Gastrocnemius medialis (tissue), 4 donors: ENCODE results near the gene BRI3. TPM values are rescaled to one million over a fixed set of nuclear protein-coding genes. Genes with fewer than 3 reads are reported as not detected.

Experiments used
- ATAC-seq, 2 donors: fragments of 150-250 bp; one replicate each; pipeline ENCODE4 v1.9.1; 2016
- DNase-seq, 2 donors: peaks; one replicate each; pipeline ENCODE4 v3.0.0-alpha.2; 2019
- H3K27ac ChIP-seq, 4 donors: fragments of 200-600 bp; sonication (generic); 1 replicate in 1 of 4; 2 replicates in 3 of 4; pipeline ENCODE4 v1.5.1; 2016 to 2018; ENCODE audit warnings: mild to moderate bottlenecking in 2 of 4, moderate library complexity in 1 of 4
- H3K27me3 ChIP-seq, 3 donors: fragments of 200-600 bp; sonication (generic) in 2 of 3; 1 replicate in 1 of 3; 2 replicates in 2 of 3; pipeline versions ENCODE4 v1.5.1 to v1.6.0; 2016 to 2019; ENCODE audit warnings: mild to moderate bottlenecking in 1 of 3, moderate library complexity in 1 of 3
- H3K36me3 ChIP-seq, 2 donors: fragments of 200-600 bp; sonication (generic) in 1 of 2; one replicate each; pipeline ENCODE4 v1.5.1; 2017 to 2018
- H3K4me1 ChIP-seq, 2 donors: fragments of 200-600 bp; sonication (generic) in 1 of 2; one replicate each; pipeline ENCODE4 v1.5.1; 2016 to 2017; ENCODE audit warnings: mild to moderate bottlenecking in 2 of 2
- H3K4me3 ChIP-seq, 4 donors: fragments of 200-600 bp; sonication (generic) in 3 of 4; 1 replicate in 1 of 4; 2 replicates in 3 of 4; pipeline ENCODE4 v1.5.1; 2016 to 2019; ENCODE audit warnings: mild to moderate bottlenecking in 2 of 4
- H3K9me3 ChIP-seq, 3 donors: fragments of 200-600 bp; sonication (generic) in 2 of 3; 1 replicate in 1 of 3; 2 replicates in 2 of 3; pipeline ENCODE4 v1.5.1; 2016 to 2019
- CTCF ChIP-seq, 5 experiments: fragments of 450-650 bp in 3 of 5; fragments of 200-600 bp in 2 of 5; sonication (generic) in 2 of 5; IDR thresholded peaks in 4 of 5; conservative IDR thresholded peaks in 1 of 5; 1 replicate in 4 of 5; 2 replicates in 1 of 5; pipeline ENCODE4 v1.5.1; 2016 to 2019; ENCODE audit warnings: antibody characterized with exemption in 5 of 5, mild to moderate bottlenecking in 3 of 5, moderate library complexity in 3 of 5
- POLR2A ChIP-seq, 2 donors: fragments of 450-650 bp; IDR thresholded peaks; one replicate each; pipeline ENCODE4 v1.6.1; 2017; ENCODE audit warnings: antibody characterized with exemption in 2 of 2, mild to moderate bottlenecking in 2 of 2, moderate library complexity in 2 of 2
- in situ Hi-C, 4 donors: fragments of 200-750 bp; cut with MboI; loops; one replicate each; pipeline versions ENCODE4 v1.15.0 to v1.8.0; 2017; ENCODE audit warnings: low sequenced_read_pairs in 4 of 4
- intact Hi-C: fragments of 100-400 bp; cut with DNase I; formaldehyde crosslinking; loops from one replicate; pipeline ENCODE4 v1.15.1; 2023; ENCODE audit warnings: low total_unique reads
- total RNA-seq, 4 donors: library from RNA; depleted of rRNA; stranded (reverse); fragments of >200 nt; gene quantifications; one replicate each; pipeline versions ENCODE4 v1.1.0 to v1.2.3, GENCODE V29; 2016

Gene BRI3
- total RNA-seq, 4 donors from 2014 or later, result 60.5 to 180 (median 114) TPM

- Histone ChIP-seq H3K4me3 (no peak overlapping the region), H3K27me3 (no peaks in the 10 kb centered on the region), H3K27ac (no peak overlapping the region), H3K9me3 (no peaks in the 10 kb centered on the region), H3K4me1 (no peaks in the 10 kb centered on the region), H3K36me3 (peaks cover 0 to 27% of the 10 kb centered on the region in 2 donors)
- intact Hi-C loops (no loop called here), in situ Hi-C loops (no loop called here)
- DNase-seq (no peak), ATAC-seq (no peak)
- TF ChIP-seq POLR2A (IDR thresholded peaks at IDR 0.05) (no peak), CTCF (IDR thresholded peaks at IDR 0.05 in 4 of 5, conservative IDR thresholded peaks at IDR 0.05 in 1 of 5) (no peak)
Measured at GRCh38 chr7:98303906-98304305, 22.4 kb downstream of the BRI3 start.

- intact Hi-C loops (no loop called here), in situ Hi-C loops (no loop called here)
- Histone ChIP-seq H3K27ac (no peak overlapping the region), H3K27me3 (no peaks in the 10 kb centered on the region), H3K36me3 (peaks cover 0 to 27% of the 10 kb centered on the region in 2 donors), H3K4me1 (no peaks in the 10 kb centered on the region), H3K9me3 (no peaks in the 10 kb centered on the region), H3K4me3 (no peak overlapping the region)
- TF ChIP-seq POLR2A (IDR thresholded peaks at IDR 0.05) (no peak), CTCF (IDR thresholded peaks at IDR 0.05 in 4 of 5, conservative IDR thresholded peaks at IDR 0.05 in 1 of 5) (no peak)
- no peak for DNase-seq
- no peak for ATAC-seq
Measured at GRCh38 chr7:98305951-98306535, 24.6 kb downstream of the BRI3 start.

- no peak for ATAC-seq
- in situ Hi-C loops, result no loop called here
- peaks cover 0 to 27% of the 10 kb centered on the region in 2 donors for H3K36me3 ChIP-seq
- no peak for DNase-seq
- TF ChIP-seq CTCF (IDR thresholded peaks at IDR 0.05 in 4 of 5, conservative IDR thresholded peaks at IDR 0.05 in 1 of 5) (no peak), POLR2A (IDR thresholded peaks at IDR 0.05) (no peak)
- H3K4me1 ChIP-seq, result no peaks in the 10 kb centered on the region
- no peaks in the 10 kb centered on the region for H3K9me3 ChIP-seq
- intact Hi-C loops, result no loop called here
- H3K4me3 ChIP-seq, result no peak overlapping the region
- H3K27me3 ChIP-seq, result no peaks in the 10 kb centered on the region
- no peak overlapping the region for H3K27ac ChIP-seq
Measured at GRCh38 chr7:98307971-98308466, 26.5 kb downstream of the BRI3 start.

GRCh38 chr7:98309566-98309965 lies 28.1 kb downstream of the BRI3 start:
- in situ Hi-C loops, result no loop called here
- Histone ChIP-seq H3K27me3 (no peaks in the 10 kb centered on the region), H3K4me3 (no peak overlapping the region), H3K4me1 (no peaks in the 10 kb centered on the region), H3K27ac (no peak overlapping the region), H3K9me3 (no peaks in the 10 kb centered on the region), H3K36me3 (peaks cover 0 to 27% of the 10 kb centered on the region in 2 donors)
- TF ChIP-seq CTCF (IDR thresholded peaks at IDR 0.05 in 4 of 5, conservative IDR thresholded peaks at IDR 0.05 in 1 of 5), result no peak
- no peak for TF ChIP-seq POLR2A (IDR thresholded peaks at IDR 0.05)
- DNase-seq (no peak), ATAC-seq (no peak)
- intact Hi-C loops, result no loop called here

- no peaks in the 10 kb centered on the region for H3K27me3 ChIP-seq
- DNase-seq (no peak), ATAC-seq (no peak)
- intact Hi-C loops, result no loop called here
- no peaks in the 10 kb centered on the region for H3K9me3 ChIP-seq
- TF ChIP-seq CTCF (IDR thresholded peaks at IDR 0.05 in 4 of 5, conservative IDR thresholded peaks at IDR 0.05 in 1 of 5) (no peak), POLR2A (IDR thresholded peaks at IDR 0.05) (no peak)
- no peaks in the 10 kb centered on the region for H3K4me1 ChIP-seq
- H3K27ac ChIP-seq, result no peak overlapping the region
- H3K4me3 ChIP-seq, result no peak overlapping the region
- in situ Hi-C loops, result no loop called here
- peaks cover 0 to 17% of the 10 kb centered on the region in 2 donors for H3K36me3 ChIP-seq
Measured at GRCh38 chr7:98312201-98312600, 30.7 kb downstream of the BRI3 start.
